IPS DF 4.7 (cell line): ENCODE results near the gene ASB9.
"Not testable (repeated sequence)": the region's sequence is repeated elsewhere in the genome, so short reads cannot be mapped to it uniquely, and the experiment has no call there.

Experiments used
- DNase-seq: peaks from one replicate; pipeline ENCODE4 v3.0.0-alpha.2; 2013; ENCODE audit warnings: low spot score; ENCODE audit errors: extremely low read depth

Gene ASB9, protein sequence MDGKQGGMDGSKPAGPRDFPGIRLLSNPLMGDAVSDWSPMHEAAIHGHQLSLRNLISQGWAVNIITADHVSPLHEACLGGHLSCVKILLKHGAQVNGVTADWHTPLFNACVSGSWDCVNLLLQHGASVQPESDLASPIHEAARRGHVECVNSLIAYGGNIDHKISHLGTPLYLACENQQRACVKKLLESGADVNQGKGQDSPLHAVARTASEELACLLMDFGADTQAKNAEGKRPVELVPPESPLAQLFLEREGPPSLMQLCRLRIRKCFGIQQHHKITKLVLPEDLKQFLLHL

DNA sequence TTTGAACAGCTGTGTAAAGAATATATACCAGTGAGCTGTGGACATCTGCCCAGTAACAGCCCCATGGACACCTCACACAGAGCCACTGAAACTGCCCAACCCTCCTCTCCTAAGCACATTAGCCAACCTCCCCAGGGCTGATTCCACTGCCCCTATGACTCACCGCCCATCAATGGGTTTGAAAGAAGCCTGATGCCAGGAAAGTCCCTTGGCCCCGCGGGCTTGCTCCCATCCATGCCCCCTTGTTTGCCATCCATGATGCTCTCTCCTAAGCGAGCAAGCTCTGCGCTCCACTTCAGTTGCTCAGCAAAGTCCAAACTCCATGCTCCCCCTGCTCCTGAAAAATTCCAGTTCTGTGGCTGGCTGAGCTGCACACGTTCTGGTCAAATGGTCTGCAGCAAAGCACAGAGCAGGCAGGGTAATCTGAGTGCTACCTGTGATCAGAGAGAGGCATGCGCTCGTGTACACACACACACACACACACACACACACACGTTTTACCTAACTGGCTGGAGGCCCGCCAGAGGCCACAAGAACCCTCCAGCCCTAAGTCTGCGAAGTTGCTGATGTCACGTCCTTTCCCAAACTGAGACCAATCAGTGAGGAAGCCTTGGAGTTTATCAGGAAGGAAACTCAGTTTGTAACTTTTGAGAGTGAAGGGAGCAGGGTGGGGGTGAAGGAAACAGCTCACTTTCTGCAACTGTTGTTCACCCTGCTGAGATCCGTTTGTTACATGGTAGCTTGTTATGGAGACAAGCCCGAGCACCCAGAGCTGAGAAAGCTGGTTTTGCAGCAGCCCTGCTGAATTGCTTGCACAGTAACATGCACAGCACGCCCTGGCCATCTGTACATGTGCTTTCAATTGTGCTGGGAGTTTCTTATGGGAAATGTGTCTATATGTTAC lies at the start of gene ASB9:
Gene ASB9 (minus strand): TSS at position 466 of the 904 bp plus-strand sequence. CDS start 209 bp downstream, at position 257.
- DNase-seq = no peak

DNA sequence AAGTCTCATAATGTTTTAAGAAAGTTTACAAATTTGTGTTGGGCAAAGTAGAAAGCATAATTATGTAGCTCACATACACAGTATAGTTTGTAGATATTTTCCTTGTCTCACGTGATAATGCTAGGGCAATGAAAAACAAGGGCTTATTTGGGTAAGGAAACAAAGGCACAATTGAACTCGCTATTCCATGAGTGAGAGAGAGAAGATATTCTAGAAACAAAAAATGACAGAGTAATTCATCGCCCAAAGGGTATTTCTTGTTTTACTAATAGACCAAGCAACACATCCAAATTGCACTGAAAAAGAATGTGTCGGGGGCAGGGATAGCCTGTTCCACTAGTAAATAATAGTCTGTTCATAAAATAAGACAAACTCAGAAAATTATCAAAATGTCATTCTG lies 49.2 kb upstream of the ASB9 start:
- no peak for DNase-seq

DNA sequence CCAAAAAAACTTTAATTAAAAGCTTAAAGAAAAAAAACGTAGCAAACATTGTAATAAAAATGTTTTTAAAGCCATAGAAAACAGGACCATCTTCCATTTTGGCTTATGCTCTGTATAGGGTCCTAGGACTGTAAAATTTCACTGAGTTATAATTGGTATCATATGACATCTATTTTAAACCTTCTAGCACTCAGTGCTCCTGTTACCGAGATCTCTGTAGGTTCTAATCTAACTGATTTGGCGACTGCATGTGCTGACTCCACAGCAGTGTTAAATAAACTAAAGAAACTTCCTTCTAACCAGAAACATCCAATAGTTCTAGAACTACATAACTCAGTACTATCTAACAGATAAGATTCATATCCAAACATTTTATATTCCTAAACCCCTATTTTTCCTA lies 45.6 kb upstream of the ASB9 start, which contains the start of gene ASB11:
Gene ASB11 (minus strand): TSS at position 132 of the 400 bp plus-strand sequence. CDS start 35 bp downstream, at position 97.
- no peak for DNase-seq

GRCh38 chrX:15314472-15314871 lies 44.6 kb upstream of the ASB9 start:
- DNase-seq = no peak

DNA sequence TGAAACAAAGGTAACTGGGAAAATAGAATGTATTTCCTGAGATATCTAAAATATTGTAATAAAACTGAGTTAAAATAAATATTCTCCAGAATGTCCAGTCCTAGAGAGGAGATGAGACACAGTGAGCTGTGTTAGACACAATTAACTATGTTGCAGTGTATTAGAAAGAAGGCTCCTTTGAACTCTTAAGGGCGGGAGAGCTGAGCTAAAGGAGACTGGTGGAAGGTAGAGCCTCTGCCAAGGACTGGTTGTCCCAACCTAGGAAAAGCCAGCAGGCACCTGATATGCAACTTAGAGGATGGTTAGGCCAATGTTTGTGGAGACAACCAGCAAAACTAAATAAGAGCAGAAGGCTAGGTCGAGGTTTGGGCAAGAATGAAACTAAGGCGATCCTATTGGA lies 41.2 kb upstream of the ASB9 start:
- DNase-seq = no peak

DNA sequence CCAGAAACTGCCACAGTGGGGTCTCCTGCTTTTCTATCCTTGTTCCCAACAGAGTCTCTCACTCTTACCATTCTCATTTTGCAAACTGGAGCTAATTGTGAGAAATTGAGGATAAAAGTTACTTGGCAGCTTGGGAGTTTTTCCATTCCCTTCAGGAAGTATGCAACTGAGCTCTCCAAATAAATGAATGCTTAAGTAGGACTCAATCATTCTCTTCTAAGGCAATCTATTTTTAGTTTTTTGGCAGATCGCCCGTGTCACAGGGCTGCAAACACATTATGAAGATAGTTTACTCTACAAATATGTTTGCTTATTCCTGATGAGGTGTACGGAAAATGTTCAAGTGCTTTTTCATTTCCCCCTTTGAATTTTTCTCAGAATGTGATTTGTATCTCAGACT lies 40.2 kb upstream of the ASB9 start:
- DNase-seq = no peak

DNA sequence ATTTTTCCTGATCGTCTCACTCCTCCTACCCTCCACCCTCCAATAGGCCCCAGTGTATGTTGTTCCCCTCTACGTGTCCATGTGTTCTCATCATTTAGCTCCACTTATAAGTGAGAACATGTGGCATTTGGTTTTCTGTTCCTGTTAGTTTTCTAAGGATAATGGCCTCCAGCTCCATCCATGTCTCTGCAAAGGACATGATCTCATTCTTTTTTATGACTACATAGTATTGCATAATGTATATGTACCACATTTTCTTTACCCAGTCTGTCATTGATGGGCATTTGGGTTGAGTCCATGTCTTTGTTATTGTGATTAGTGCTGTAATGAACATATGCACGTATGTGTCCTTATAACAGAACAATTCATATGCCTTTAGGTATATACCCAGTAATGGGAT lies 36.0 kb upstream of the ASB9 start:
- DNase-seq = not testable (repeated sequence)

GRCh38 chrX:15301924-15302323 lies 32.0 kb upstream of the ASB9 start:
- DNase-seq = no peak

DNA sequence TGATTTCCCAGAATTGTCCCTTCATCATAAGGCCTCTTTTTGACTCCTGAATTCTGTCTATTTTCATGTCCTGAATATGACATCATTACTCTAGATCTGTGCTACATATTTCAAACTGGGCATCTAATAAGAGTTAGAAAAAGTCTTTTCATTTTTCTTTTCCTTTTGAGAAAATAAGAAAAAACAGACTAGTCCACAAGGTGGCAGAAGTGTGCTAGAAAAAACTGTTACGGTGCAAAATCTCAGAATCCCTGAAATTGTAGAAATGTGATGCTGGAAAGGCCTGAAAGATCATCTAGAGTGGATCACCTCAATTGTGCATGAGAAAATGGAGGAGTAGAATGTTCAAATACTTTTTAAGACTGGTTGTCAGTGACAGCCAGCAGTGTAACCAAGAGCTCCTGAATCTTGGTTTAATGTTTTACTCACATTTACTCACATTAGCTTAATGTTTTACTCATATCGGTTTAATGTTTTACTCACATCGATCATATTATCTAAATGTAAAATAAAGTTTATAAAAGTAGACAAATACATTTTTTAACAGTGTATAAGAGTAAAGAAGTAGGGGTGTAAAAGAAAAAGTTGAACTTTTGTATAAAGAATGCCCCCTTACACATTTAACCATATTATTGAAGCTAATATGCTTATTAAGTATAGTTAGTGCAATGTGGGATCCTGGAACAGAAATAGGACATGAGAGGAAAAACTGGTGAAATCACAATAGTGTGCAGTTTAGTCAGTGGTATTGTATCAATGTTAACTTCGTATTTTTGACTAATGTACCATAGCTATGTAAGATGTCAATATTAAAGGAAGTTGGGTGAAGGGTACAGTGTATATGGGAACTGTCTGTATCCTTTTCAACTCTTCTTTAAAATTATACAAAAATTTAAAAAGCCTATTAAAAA lies 30.3 kb upstream of the ASB9 start:
- no peak for DNase-seq

GRCh38 chrX:15298780-15299179 lies 28.9 kb upstream of the ASB9 start:
- DNase-seq = no peak

GRCh38 chrX:15298201-15298600 lies 28.3 kb upstream of the ASB9 start:
- DNase-seq = no peak

- DNase-seq = no peak
These were observed 23.6 kb upstream of the ASB9 start for GRCh38 chrX:15293451-15293850.

DNA sequence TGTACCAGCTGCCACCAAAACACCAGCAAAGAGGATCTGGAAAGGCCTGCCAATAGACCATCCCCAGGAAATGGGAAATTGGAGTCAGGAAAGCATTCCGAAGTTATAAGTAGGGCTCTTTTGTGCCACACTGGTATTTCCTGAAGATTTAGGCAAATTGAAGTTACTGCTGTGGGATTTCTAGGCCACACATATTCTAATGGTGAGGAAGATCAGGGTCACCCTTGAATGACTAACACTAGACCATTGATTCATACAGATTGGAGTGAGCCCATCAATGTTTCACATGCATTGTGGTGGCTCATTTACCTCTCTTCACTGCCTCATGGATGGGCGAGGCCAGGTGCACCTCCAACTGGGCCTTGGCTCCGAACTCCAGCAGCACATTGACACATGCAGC lies 23.0 kb upstream of the ASB9 start:
- no peak for DNase-seq

DNA sequence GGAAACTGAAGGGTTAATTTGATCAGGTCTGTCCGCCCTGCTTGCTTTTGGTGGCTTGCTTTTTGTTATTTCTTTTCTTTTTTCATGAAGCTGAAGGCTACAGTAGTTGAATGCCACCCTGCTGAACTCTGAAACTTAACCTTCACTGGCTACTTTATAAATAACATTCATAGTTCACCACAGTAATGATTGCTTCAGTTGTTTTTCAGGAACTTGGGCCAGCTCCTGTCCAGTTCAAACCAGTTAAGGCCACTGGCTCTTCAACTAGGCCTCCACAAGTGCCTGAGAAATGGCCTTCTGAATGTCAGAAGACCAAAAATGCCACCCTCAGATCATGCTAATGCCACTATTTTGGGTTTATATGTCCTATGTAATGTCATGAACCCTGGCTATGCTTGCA lies 7.7 kb upstream of the ASB9 start:
- no peak for DNase-seq

DNA sequence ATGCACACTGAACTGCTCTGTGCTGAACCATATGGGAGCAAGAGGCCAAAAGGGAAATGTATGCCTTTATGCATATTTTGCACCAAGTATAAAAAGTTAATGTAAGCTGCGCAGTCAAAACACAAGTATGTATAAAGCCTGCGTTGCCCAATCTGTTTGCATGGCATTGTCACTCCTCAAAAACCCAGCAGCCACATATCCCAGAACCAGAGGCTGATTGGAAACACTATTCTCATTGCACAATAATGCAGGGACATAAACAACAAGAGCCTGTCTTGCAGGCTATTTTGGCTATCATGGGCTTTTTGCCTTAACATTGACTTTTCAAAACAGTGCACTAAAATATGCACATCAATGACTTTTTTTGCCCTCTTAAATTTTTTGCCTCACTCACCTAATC lies 5.1 kb upstream of the ASB9 start:
- DNase-seq = no peak

- DNase-seq = not testable (repeated sequence)
These were observed 3.4 kb upstream of the ASB9 start for GRCh38 chrX:15273275-15273674.

- no peak for DNase-seq
These were observed 1.9 kb upstream of the ASB9 start for GRCh38 chrX:15271757-15272156.

- no peak for DNase-seq
These were observed 763 bp downstream of the ASB9 start for GRCh38 chrX:15269120-15269519.

DNA sequence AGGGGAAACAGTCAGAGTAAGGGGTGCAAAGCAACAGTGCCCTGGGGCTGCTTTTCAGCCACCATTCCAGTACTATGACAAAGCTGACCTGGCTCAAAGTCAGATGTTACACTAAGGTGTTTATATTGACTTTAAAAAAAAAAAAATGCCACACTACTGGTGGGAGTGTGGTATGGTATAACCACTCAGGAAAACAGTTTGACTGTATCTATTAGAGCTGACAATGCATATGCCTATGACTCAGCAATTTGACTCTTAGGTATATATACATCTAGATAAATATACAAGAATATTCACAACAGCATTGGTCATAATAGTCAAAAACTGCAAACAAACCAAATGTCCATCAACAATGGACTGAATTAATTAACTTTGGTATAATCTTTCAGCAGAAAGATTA lies 15.0 kb downstream of the ASB9 start:
- no peak for DNase-seq

DNA sequence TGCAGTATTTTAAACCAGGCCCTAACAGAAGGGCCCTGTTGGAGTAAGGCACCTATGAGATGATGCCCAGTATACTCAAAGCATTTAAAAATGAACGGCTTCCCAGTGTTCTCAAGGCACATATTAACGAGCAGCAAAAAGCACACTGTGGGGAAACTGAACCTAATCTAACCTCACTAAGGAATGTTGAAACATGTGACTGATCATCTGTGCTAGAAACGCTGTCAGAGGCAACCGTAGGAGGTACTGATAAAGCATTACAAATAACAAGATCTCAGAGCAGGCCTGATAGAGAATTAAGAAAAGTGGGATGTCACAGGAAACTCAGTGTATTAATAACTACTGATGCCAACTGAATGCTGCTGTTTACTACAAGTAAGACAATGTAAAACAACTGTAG lies 24.0 kb downstream of the ASB9 start:
- DNase-seq = no peak

- no peak for DNase-seq
These were observed 25.5 kb downstream of the ASB9 start for GRCh38 chrX:15244421-15244820.
